HepG2 (cell line): Measurements from ENCODE around the gene TMEM232. TPM values are rescaled to one million over a fixed set of nuclear protein-coding genes. Genes with fewer than 3 reads are reported as not detected.

Experiments used
- AHR ChIP-seq: IDR thresholded peaks from 2 replicates; pipeline ENCODE4 v1.6.1; 2018; ENCODE audit warnings: missing genetic modification reagents, missing compliant biosample characterization
- BRD4 ChIP-seq: sonication (generic); formaldehyde crosslinking; IDR thresholded peaks from 2 replicates; pipeline ENCODE4 v1.4.0; 2020; ENCODE audit warnings: missing genetic modification reagents
- DMAP1 ChIP-seq: IDR thresholded peaks from 2 replicates; pipeline ENCODE4 v1.6.1; 2016
- EHMT2 ChIP-seq: fragments of 200-600 bp; sonication (generic); IDR thresholded peaks from 2 replicates; pipeline ENCODE4 v1.7.0; 2017; ENCODE audit warnings: antibody characterized with exemption, low read depth, low read length, borderline replicate concordance
- KDM5A ChIP-seq: fragments of 200-600 bp; sonication (generic); IDR thresholded peaks from 2 replicates; pipeline ENCODE4 v1.7.0; 2018; ENCODE audit warnings: antibody characterized with exemption, mild to moderate bottlenecking, low read length, borderline replicate concordance
- NCOR1 ChIP-seq: fragments of 200-600 bp; sonication (generic); IDR thresholded peaks from 2 replicates; pipeline ENCODE4 v1.7.0; 2017; ENCODE audit warnings: antibody characterized with exemption, low read length, borderline replicate concordance
- PPARG ChIP-seq: conservative IDR thresholded peaks from 2 replicates; pipeline ENCODE4 v1.6.1; 2016; ENCODE audit warnings: missing biosample characterization, missing genetic modification reagents
- TAF1 ChIP-seq: sonication (generic); formaldehyde crosslinking; IDR thresholded peaks from 2 replicates; pipeline ENCODE4 v1.4.0; 2020; ENCODE audit warnings: missing genetic modification reagents
- THAP11 ChIP-seq: IDR thresholded peaks from 2 replicates; pipeline ENCODE4 v1.6.1; 2016; ENCODE audit warnings: missing biosample characterization, missing genetic modification reagents
- ZBTB40 ChIP-seq, 2 experiments: fragments of 450-650 bp in 1 of 2; sonication (generic) in 1 of 2; formaldehyde crosslinking in 1 of 2; IDR thresholded peaks; 2 replicates each; pipeline versions ENCODE4 v1.6.1 to v1.8.0; 2016 to 2022; ENCODE audit warnings: antibody characterized with exemption in 1 of 2, mild to moderate bottlenecking in 1 of 2, missing genetic modification reagents in 1 of 2
- ZNF230 ChIP-seq: sonication (generic); formaldehyde crosslinking; IDR thresholded peaks from 2 replicates; pipeline ENCODE4 v1.4.0; 2020; ENCODE audit warnings: mild to moderate bottlenecking, missing genetic modification reagents
- ZNF30 ChIP-seq: sonication (generic); formaldehyde crosslinking; IDR thresholded peaks from 2 replicates; pipeline ENCODE4 v1.5.0; 2020; ENCODE audit warnings: mild to moderate bottlenecking, missing genetic modification reagents
- ZNF446 ChIP-seq: sonication (generic); formaldehyde crosslinking; IDR thresholded peaks from 2 replicates; pipeline ENCODE4 v1.5.0; 2020; ENCODE audit warnings: mild to moderate bottlenecking, missing genetic modification reagents
- ZNF512B ChIP-seq: sonication (generic); formaldehyde crosslinking; IDR thresholded peaks from 2 replicates; pipeline ENCODE4 v1.5.1; 2020; ENCODE audit warnings: missing genetic modification reagents, mild to moderate bottlenecking, borderline replicate concordance
- ZNF678 ChIP-seq: sonication (generic); formaldehyde crosslinking; IDR thresholded peaks from 2 replicates; pipeline ENCODE4 v1.4.0; 2020; ENCODE audit warnings: mild to moderate bottlenecking, missing genetic modification reagents
- ZNF788 ChIP-seq: sonication (generic); formaldehyde crosslinking; IDR thresholded peaks from 2 replicates; pipeline ENCODE4 v1.5.0; 2020; ENCODE audit warnings: mild to moderate bottlenecking, missing genetic modification reagents, borderline replicate concordance
- ZSCAN25 ChIP-seq: sonication (generic); formaldehyde crosslinking; IDR thresholded peaks from 2 replicates; pipeline ENCODE4 v1.8.0; 2022; ENCODE audit warnings: mild to moderate bottlenecking, missing genetic modification reagents
- polyA plus RNA-seq, 8 experiments: library from polyadenylated mRNA; depleted of rRNA in 3 of 8; stranded (reverse) in 7 of 8; unstranded in 1 of 8; fragments of >200 nt; fragmentation: Illumina TruSeq in 4 of 8; extraction: Trizol in 4 of 8; gene quantifications; 2 replicates each; pipeline versions ENCODE4 v1.2.1 to v1.2.3, GENCODE V29; 2011 to 2016; ENCODE audit warnings: low read depth in 4 of 8, missing spikeins in 1 of 8, mixed read lengths in 1 of 8; ENCODE audit not compliant: insufficient read depth in 1 of 8
- total RNA-seq, 5 experiments: library from RNA; depleted of rRNA; stranded (reverse); fragments of >200 nt; fragmentation: Illumina TruSeq; extraction: Trizol; gene quantifications; 2 replicates each; pipeline ENCODE4 v1.2.3, GENCODE V29; 2016; ENCODE audit warnings: low read depth in 1 of 5

TMEM232 gene
- total and polyA plus RNA-seq, 2 of the 13 experiments (the other 11 are each of a cell fraction or from before 2014, with no cell fraction given): 0.29 to 0.71 TPM

GRCh38 chr5:110738812-110739651 is 12.6 kb upstream of the TMEM232 start, which contains the start of gene SLC25A46 (continued):
- peak; percentile 82; the same call in 1 of the 2 replicates for TF ChIP-seq ZNF446 (CRISPR knock-in tag)
- TF ChIP-seq PPARG (CRISPR knock-in tag): peak; percentile 97
- peak; percentile 82 for TF ChIP-seq ZNF230
- peak; percentile 88; the same call in 1 of the 2 replicates for TF ChIP-seq ZNF512B
- peak; percentile 83; the same call in 1 of the 2 replicates for TF ChIP-seq ZNF788 (CRISPR knock-in tag)
- peak; percentile 88 for TF ChIP-seq DMAP1 (CRISPR knock-in tag)
- TF ChIP-seq ZSCAN25 (CRISPR knock-in tag): peak; percentile 46; the same call in 1 of the 2 replicates
- TF ChIP-seq TAF1 (CRISPR knock-in tag): peak; percentile 86
- TF ChIP-seq NCOR1: no peak; the same call in 1 of the 2 replicates
- peak; percentile 89 for TF ChIP-seq ZBTB40 (IDR thresholded peaks at IDR 0.05)
- TF ChIP-seq ZBTB40 (CRISPR knock-in tag; IDR thresholded peaks at IDR 0.05): peak; percentile 86; the same call in 1 of the 2 replicates
- TF ChIP-seq EHMT2: peak; percentile 85; the same call in 1 of the 2 replicates
- TF ChIP-seq KDM5A: peak; percentile 73
- TF ChIP-seq BRD4 (CRISPR knock-in tag): no peak
- TF ChIP-seq AHR (CRISPR knock-in tag): 0 out of 2 replicates have a peak, but pooled peaks have one; percentile 41
- TF ChIP-seq ZNF678: no peak
- peak; percentile 40; the same call in 1 of the 2 replicates for TF ChIP-seq ZNF30 (CRISPR knock-in tag)
- peak; percentile 85 for TF ChIP-seq THAP11 (CRISPR knock-in tag)
